Head of caudate nucleus (tissue), 42 donors: ENCODE data around the gene FTO.

Source experiments
- DNase-seq, 42 donors: peaks; one replicate each; pipeline versions ENCODE4 v3.0.0 to v3.0.0-alpha.2; 2020 to 2021; ENCODE audit warnings: mixed read lengths in 7 of 42
- intact Hi-C: fragments of 100-400 bp; cut with DNase I; formaldehyde crosslinking; loops from one replicate; pipeline ENCODE4 v1.15.0; 2022

Gene FTO

GRCh38 chr16:53812914-53813313 lies 109.0 kb downstream of the FTO start:
- intact Hi-C loops: no loop called here
- DNase-seq: no peak

GRCh38 chr16:53814801-53815200 lies 110.8 kb downstream of the FTO start:
- intact Hi-C loops: no loop called here
- no peak for DNase-seq

DNA sequence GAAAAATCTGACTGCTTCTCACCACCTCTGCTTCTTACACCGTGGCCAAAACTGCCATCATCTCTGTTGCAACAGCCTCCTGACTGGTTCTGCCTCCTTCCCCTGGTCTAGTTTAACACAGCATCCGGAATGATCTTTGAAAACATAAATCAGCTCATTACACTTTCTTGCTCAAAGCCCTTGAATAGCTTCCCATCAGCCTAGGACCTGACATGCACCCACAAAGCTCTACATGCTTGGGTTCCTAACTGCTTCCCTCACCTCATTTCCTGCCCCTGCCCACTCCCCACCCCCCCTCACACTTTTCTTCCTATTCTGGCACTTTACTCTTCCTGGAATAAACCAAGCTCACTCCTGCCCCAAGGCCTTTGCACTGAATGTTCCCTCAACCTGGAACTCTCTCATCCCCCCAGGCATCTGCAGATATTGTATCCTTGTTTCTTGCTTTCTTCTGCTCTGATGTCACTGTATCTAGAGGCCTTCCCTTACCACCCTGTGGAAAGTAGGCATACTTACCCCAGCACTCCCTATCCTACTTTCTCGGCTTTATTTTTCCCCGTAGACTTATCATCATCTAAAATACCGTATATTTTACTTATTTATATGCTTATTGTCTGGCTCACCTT lies 112.4 kb downstream of the FTO start:
- intact Hi-C loops: no loop called here
- no peak for DNase-seq

GRCh38 chr16:53817117-53817755 lies 113.3 kb downstream of the FTO start:
- intact Hi-C loops: no loop called here
- DNase-seq: no peak

GRCh38 chr16:53817812-53818550 lies 114.0 kb downstream of the FTO start:
- intact Hi-C loops: no loop called here
- DNase-seq: no peak

DNA sequence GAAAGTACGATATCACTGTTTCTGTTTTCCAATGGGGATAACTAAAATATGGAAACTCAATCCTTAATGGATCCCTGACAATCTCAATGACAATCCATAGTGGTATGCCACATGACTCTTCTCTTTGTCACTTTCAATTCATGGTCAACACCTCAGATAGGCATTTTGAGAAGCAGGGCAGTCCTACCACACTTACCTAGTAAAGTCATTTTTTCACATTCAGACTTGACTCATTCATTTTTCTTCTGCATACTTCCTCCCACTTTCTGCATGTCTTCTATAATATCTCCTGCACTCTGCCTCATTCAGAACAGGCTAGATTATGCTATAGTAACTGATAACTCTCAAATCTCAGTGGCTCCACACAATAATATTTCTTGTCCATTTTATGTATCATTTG lies 117.5 kb downstream of the FTO start:
- intact Hi-C loops: no loop called here

GRCh38 chr16:53821957-53822625 lies 118.1 kb downstream of the FTO start:
- intact Hi-C loops: no loop called here
- no peak for DNase-seq

More for the DNA sequence above, 117.5 kb downstream of the FTO start:
- DNase-seq: no peak

DNA sequence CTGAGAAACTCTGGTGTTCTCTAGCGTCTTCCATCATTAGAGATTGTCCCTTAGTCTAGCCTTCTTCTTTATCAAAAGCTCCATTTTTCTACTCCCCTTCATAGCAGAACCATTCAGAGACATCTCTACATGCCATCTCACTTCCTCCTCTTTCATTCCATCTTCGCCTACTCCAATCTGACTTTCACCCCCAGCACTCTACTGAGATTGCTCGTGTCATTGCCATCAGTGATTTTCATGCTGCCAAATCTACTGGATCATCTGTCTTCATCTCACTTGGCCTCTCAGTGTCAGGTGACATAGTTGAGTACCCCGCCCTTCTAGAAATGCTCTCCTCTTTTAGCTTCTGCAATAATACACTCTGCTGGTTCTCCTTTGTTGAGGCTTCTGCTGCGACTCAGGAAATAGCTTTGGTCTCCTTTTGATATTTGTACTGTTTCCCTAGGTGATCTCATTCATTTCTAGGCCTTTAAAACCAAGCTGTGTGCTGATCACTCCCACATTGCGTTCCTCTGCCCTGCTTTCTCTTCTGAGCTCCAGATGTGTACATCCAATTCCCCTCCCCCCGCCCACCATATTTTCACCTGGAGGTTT lies 119.1 kb downstream of the FTO start:
- DNase-seq: no peak
- intact Hi-C loops: no loop called here

GRCh38 chr16:53826658-53827057 lies 122.7 kb downstream of the FTO start:
- DNase-seq: no peak
- intact Hi-C loops: no loop called here

- no peak for DNase-seq
- intact Hi-C loops: no loop called here
These were observed 123.8 kb downstream of the FTO start for GRCh38 chr16:53827741-53828140.

- no peak for DNase-seq
- intact Hi-C loops: no loop called here
These were observed 125.3 kb downstream of the FTO start for GRCh38 chr16:53829186-53829747.

GRCh38 chr16:53832896-53833544 lies 129.1 kb downstream of the FTO start:
- DNase-seq: no peak
- intact Hi-C loops: no loop called here

- no peak for DNase-seq
- intact Hi-C loops: no loop called here
These were observed 132.2 kb downstream of the FTO start for GRCh38 chr16:53836142-53836541.

GRCh38 chr16:53836680-53837079 lies 132.7 kb downstream of the FTO start:
- intact Hi-C loops: no loop called here
- DNase-seq: no peak

GRCh38 chr16:53837426-53837825 lies 133.5 kb downstream of the FTO start:
- DNase-seq: no peak
- intact Hi-C loops: no loop called here

DNA sequence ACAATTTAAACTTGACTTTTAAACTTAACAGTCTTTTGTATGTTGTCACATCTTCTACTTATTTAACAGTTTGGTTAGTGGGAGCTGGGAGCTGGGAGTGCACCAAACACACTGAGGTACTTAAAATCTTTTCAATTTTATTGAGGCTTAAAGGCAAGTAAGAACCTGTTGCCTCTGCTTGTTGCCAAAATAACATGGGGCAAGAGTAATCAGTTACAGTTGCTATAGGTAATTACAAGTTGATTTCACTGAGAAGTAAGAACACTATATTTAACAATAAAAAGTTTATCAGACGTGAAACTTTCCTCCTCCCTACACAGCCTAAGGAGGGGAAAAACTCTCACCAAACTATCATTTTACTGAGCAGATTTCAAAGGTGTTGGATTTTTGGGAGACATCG lies 135.2 kb downstream of the FTO start:
- intact Hi-C loops: no loop called here
- DNase-seq: no peak

DNA sequence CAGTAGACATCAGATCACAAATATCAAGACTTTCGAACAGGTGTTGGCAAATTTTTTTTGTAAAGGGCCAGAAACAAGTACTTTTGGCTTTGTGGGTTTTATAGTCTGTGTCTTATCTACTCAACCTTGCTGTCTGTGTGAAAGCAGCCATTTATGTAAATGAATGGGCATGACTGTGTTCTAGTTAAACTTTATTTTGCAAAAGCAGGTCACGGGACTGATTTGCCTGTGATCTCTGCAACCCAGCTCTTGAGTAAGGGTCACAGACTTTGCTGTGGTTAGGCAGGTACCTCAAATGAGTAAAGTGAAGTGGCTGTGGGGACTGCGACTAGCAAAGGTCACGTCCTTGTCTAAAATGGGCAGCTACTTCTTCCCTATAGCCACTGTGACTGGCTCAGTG lies 136.5 kb downstream of the FTO start:
- no peak for DNase-seq
- intact Hi-C loops: no loop called here

- DNase-seq: peak in 1 of 42 donors; percentile 30
- intact Hi-C loops: no loop called here
These were observed 137.9 kb downstream of the FTO start for GRCh38 chr16:53841884-53842283.

DNA sequence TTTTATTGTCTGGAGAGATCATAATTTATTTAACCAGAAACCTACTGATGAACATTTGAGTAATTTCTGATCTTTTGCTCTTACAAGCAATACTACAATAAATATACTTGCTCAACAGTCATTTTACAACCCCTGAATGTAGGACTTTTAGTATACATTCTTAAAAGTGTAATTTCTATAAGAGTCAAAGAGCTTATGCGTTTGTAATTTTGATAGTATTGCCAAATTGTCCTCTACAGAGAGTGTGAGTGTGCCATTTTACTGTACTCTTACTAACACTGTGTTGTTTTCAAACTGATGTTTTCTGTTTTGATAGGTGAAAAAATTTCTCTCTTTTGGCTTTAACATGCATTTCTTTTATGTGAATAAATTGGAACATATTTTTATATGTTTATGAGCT lies 139.1 kb downstream of the FTO start:
- DNase-seq: no peak
- intact Hi-C loops: no loop called here
